C4-2B (cell line): ENCODE data around the gene FAM135A.

Experiments
- ZFX ChIP-seq: fragments of 450-650 bp; IDR thresholded peaks from 2 replicates; pipeline ENCODE4 v1.6.1; 2017
- TF ChIP-seq, protein P1 (sequence below): fragments of 450-650 bp; conservative IDR thresholded peaks from 2 replicates; pipeline ENCODE4 v1.5.1; 2017; ENCODE audit warnings: mild to moderate bottlenecking

DNA sequence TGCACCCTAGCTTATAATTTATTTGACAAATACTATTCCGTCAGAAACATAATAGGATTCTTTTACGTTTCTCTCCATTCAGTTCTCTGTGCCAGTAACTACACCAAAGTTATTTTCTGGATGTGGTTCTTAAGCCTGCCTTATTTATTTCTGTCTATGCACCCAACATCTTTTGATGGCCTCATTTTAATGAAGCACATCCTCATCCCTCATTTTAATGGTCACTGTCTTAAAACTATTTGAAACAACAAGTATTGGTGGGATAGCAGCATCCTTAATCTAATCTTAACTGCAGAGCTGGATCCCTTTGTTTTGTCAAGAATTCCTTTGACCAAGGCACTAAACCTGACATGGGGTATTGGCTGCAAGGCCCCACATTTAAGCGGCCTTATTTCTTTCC lies 11.0 kb downstream of the FAM135A start:
- TF ChIP-seq, protein P1, sequence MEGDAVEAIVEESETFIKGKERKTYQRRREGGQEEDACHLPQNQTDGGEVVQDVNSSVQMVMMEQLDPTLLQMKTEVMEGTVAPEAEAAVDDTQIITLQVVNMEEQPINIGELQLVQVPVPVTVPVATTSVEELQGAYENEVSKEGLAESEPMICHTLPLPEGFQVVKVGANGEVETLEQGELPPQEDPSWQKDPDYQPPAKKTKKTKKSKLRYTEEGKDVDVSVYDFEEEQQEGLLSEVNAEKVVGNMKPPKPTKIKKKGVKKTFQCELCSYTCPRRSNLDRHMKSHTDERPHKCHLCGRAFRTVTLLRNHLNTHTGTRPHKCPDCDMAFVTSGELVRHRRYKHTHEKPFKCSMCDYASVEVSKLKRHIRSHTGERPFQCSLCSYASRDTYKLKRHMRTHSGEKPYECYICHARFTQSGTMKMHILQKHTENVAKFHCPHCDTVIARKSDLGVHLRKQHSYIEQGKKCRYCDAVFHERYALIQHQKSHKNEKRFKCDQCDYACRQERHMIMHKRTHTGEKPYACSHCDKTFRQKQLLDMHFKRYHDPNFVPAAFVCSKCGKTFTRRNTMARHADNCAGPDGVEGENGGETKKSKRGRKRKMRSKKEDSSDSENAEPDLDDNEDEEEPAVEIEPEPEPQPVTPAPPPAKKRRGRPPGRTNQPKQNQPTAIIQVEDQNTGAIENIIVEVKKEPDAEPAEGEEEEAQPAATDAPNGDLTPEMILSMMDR: no peak
- no peak for TF ChIP-seq ZFX
